Activated naive CD8-positive, alpha-beta T cell treated with anti-CD3 and anti-CD28 coated beads, Interleukin-2, amount 50 U/mL, for 16 hours (primary cell): ENCODE measurements around the gene SRC.

Source experiments
- DNase-seq: peaks from one replicate; pipeline ENCODE4 v3.0.0-alpha.2; 2020; ENCODE audit warnings: low read depth, low spot score

SRC gene

GRCh38 chr20:37345339-37346235 lies at the start of gene SRC:
Gene SRC (plus strand): TSS chr20:37346140. CDS start chr20:37384154, 38,014 bp downstream.
- no peak for DNase-seq

- DNase-seq, result no peak
Observed at GRCh38 chr20:37296371-37296770, 49.6 kb upstream of the SRC start.

DNA sequence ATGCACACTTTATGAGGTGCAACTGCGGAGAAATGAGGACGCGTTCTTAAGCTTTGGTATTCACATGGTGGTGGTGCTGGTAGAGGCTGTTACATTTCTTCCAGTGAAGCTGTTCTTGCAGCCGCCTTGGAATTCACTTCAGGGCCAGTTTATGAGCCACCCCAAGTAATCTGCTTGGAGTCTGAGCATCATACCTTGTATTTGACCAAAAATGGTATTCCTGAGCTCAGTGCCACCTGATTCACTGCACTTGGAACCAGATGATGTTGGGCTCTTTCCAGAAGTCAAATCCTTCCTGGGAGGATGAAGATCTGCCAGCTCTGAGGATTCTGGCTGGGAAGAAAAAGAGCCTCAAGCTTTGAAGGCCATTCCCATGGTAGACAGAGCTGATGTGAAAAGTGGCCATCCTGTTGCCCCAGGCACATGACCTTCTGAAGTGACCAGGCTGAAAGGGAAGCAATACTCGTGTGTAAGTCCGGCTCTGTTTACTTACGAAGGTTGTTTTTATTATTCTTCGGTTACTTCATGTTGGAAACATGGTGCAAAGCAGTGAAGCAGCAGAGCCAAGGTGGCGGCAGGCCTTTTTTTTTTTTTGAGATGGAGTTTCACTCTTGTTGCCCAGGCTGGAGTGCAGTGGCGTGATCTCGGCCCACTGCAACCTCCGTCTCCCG lies 48.7 kb upstream of the SRC start:
- DNase-seq, result no peak

DNA sequence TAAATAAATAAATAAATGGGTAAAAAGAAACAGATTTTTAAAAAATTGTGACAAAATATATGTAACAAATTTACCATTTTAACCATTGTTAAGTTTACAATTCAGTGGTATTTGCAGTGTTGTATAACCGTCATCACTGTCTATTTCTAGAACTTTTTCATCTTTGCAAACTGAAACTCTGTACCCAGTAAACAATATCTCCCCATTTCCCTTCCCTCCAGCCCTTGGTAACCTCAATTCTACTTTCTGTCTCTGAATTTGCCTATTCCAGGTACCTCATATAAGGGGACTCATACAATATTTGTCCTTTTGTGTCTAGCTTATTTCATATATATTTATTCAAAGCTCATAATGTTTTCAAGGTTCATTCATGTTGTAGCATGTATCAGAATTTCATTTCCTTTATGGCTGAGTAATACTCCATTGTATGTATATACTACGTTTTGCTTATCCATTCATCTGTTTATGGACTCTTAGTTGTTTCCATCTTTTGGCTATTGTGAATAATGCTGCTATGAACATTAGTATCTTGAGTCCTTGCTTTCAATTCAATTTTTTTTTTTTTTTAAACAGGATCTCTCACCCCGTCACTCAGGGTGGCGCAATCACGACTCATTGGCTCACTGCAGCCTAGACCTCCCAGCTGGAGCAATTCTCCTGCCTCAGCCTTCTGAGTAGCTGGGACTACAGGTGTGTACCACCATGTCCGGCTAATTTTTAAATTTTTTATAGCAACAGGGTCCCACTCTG lies 47.6 kb upstream of the SRC start:
- DNase-seq, result no peak

- DNase-seq, result no peak
Observed at GRCh38 chr20:37299718-37300528, 46.0 kb upstream of the SRC start.

DNA sequence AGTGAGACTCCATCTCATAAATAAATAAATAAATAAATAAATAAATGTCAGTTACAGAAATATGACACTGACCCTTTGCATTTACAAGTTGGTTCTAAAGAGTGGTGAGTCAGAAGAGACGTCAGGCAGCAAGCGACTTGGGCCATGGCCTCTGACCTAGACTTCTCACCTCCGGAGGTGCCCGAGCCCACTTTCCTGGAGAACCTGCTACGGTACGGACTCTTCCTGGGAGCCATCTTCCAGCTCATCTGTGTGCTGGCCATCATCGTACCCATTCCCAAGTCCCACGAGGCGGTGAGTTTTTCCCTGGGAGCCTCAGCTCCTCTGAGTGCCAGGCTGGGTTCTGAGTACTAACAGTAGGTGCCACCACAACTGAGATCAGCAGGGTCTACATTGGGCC lies 44.8 kb upstream of the SRC start:
- DNase-seq, result no peak

DNA sequence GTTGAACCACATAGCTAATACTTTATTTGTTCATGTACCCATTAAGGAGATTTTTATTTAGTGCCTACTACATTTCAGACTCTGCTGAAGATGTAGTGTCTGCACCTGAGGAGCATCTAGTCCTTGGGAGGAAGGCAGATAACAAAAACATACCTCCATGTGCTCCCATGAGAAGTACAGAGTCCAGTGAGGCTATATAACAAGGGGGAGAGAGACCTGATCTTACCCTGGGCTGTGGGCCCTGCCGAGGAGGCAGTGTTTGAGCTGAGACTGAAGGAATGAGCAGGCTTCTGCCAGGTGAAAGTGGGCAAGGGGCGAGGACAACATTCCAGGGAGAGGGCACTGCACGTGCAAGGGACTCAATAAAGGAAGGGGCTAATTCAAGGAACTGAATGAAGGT lies 44.4 kb upstream of the SRC start:
- no peak for DNase-seq

DNA sequence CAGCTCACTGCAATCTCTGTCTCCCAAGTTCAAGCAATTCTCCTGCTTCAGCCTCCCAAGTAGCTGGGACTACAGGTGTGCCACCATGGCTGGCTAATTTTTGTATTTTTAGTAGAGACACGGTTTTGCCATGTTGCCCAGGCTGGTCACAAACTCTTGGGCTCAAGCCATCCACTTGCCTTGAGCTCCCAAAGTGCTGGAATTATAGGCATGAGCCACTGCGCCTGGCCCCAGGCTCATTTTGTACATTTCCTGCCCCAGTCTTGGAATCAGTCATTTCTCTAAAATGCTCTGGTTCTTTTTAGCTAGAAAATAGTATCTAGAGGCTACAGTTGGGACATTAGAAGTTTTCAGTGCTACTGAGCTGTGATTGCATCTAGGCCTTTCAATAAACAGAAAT lies 43.0 kb upstream of the SRC start:
- DNase-seq, result no peak

DNA sequence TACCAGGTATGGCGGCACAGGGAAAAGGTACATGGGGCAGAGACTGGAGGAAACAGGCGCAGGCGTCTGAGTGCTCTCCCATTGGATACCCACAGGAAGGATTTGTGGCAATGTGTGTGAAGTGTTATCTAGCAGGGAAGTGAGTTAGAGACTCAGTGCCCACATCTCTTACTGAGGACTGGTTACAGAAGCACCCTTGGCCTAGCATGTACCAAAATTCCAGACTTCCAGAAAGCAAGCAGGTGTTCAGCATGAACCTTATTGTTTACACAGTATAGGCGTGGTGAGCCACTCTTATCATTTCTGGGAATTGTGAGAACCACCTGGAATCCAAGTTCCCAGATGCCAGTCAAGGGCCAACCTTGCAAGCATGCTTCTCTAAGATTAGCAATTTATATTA lies 42.3 kb upstream of the SRC start:
- DNase-seq, result no peak

DNA sequence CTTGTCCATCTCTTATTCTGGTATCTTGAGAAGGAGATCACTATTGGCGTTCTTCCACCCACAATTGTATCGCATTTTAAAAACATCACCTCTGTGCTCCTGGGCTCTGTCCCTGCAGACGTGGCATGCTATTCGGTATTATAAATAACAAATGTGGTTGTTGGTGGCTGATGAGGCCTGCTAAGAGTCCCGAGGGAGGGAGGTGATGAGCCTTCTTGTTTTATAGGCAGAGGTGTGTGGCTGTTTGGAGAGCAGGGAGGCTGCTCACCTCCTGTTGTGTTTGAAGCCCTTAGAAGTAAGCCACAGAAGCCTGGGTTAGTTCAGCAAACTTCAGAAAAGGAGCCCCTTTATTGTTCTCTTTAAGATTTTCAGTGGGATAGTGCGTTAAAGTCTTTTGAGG lies 40.9 kb upstream of the SRC start:
- DNase-seq, result no peak

- DNase-seq, result no peak
Observed at GRCh38 chr20:37305839-37306238, 40.1 kb upstream of the SRC start.

DNA sequence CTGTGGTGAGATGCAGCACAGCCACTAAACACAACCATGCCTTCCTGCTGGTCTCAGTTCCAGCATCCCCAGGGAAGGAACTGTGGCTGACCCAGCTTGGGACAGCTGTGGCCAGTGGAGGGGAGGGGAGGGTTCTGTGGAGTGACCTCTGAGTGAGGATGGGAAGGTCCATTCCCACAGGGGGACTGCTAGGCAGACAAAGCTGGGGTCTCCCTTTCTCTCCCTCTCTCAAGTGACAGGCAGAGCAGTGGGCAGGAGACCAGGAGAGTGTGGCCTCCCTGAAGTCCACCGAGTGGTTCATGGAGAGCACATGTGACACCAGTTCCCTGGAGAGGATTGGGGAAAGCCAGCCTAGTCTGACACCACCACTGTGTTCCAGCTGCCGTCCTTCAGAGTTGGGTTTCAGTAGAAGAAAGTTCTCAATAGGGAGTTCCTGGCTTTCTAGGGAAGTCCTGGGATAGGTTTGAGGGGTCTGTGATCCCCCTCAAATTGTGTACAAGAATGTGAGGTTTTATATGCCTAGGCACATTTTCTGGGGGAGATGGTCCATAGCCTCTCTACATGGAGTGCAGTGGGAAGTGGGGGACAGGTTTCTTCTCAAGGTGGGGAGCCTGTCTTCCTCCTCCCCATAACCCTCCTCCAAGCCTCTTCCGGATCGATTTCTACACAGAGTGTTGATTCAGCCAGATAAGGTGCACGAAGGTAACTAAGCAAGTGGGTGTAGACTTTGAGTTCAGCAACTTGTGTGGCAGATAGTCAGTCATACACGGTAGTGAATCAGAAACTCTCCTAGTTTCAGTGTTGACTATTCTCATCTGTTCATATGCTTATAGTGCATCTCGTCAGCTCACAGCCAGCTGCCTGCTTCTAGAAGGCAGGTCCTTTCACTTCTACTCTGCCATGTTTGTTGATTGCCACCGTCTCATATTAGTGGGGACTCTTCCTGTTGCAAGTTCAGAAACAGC lies 37.6 kb upstream of the SRC start:
- no peak for DNase-seq

DNA sequence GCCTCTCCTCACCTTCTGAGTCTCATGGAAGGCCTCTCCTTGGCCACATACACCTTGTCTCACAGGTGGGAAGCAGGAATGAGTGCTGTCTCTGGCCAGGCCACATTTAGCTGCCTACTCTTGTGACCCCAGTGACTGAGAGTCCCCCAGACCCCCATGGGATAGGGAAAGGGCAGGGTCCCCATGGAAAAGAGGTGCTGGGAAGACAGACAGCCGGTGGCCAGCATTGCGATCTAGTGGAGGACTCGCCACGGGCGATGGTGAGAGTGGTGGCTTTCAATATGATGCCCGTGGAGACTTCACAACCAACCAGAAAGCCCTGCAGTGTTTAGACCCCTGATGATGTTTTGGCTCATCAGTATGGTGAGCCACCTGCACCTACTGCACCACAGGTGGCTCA lies 36.6 kb upstream of the SRC start:
- DNase-seq, result no peak

GRCh38 chr20:37309936-37310590 lies 35.9 kb upstream of the SRC start:
- no peak for DNase-seq

- DNase-seq, result no peak
Observed at GRCh38 chr20:37310951-37311350, 35.0 kb upstream of the SRC start.

- no peak for DNase-seq
Observed at GRCh38 chr20:37311710-37312355, 34.1 kb upstream of the SRC start.

DNA sequence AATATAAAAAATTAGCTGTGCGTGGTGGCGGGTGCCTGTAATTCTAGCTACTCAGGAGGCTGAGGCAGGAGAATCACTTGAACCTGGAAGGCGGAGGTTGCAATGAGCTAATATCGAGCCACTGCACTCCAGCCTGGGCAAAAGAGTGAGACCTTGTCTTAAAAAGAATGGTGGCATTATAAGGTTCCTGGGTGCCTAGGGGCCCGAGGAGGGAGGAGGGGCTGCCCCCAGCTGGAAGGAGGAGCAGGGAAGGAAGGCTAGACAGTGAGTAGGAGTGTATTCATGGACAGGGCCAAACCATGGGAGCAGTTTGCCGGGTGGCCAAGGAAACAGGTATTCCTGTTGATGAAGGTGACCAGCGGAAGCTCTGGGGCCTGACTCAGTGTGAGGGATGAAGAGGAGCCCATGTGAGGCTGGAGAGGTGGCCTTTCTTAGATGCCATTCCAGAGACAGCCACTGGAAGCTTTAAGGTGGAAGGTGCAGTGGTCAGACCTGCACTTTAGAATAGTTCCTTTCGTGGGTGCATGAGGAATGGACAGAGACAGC lies 32.3 kb upstream of the SRC start:
- DNase-seq, result no peak

- no peak for DNase-seq
Observed at GRCh38 chr20:37314099-37314498, 31.8 kb upstream of the SRC start.

DNA sequence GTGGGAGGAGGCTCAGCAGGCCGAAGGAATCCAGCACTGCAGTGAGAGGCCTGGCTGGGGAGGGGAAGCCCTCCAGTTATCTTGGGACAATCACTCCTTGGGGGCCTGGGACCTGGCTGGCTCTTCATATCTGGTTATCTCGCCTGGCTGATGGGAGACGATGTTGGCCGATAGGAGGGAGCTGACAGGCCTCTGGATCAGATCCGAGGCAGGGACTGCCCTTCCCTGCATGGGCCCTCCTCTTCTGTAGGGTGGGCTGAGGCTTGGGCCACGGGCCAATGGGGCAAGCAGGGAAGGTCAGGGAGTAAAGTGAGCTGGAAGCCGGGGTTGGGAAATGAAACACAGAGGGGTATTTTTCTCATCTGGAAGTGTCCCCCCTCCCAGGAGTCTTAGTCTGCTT lies 31.3 kb upstream of the SRC start:
- DNase-seq, result no peak
